Rectal smooth muscle tissue (tissue), 1 donor: ENCODE data around the gene CLDN7.

ENCODE experiments used
- H3K27ac ChIP-seq: one replicate; pipeline ENCODE4 v1.7.0; 2013; ENCODE audit warnings: low read depth, low read length, inconsistent platforms
- H3K27me3 ChIP-seq: one replicate; pipeline ENCODE4 v1.7.0; 2013; ENCODE audit warnings: low read length; ENCODE audit not compliant: control insufficient read depth, insufficient read depth
- H3K36me3 ChIP-seq: one replicate; pipeline ENCODE4 v1.7.0; 2013; ENCODE audit warnings: low read length; ENCODE audit not compliant: control insufficient read depth, insufficient read depth
- H3K4me1 ChIP-seq: one replicate; pipeline ENCODE4 v1.7.0; 2013; ENCODE audit warnings: low read length; ENCODE audit not compliant: control insufficient read depth, insufficient read depth
- H3K4me3 ChIP-seq: one replicate; pipeline ENCODE4 v1.7.0; 2013; ENCODE audit warnings: low read length
- H3K9ac ChIP-seq: one replicate; pipeline ENCODE4 v1.7.0; 2013; ENCODE audit warnings: low read length

CLDN7 gene

DNA sequence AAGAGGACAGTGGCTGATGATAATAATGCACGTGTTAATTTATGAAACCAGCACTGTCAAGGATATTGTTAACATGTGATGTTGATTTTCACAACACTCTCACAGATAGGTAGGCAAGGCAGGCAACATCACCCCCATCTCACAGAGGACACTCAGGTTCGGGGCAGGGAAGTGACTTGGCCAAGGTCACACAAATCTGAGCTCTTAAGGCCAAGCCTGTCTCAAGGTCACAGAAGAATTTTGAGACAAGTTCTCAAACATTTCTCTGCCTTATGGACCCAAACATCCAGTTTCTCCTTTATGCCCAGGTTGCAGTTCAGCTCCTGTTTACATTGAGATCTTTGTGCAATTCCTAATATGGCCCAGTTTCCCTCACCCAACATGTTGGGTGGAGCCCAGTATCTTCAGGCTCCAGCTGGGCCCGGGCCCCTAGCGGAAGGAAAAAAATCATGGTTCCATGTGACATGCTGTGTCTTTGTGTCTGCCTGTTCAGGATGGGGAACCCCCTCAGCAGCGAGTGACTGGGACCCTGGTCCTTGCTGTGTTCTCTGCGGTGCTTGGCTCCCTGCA is 20.6 kb upstream of the CLDN7 start:
- H3K36me3 ChIP-seq = peaks cover 8% of the 10 kb centered on the region
- H3K27ac ChIP-seq = peak overlapping the region; percentile 94
- peaks cover 15% of the 10 kb centered on the region for H3K4me1 ChIP-seq
- peak overlapping the region; percentile 46 for H3K9ac ChIP-seq
- peak overlapping the region; percentile 57 for H3K4me3 ChIP-seq
- H3K27me3 ChIP-seq = no peaks in the 10 kb centered on the region

GRCh38 chr17:7281953-7282751 is 19.9 kb upstream of the CLDN7 start:
- H3K27ac ChIP-seq = peak overlapping the region; percentile 94
- H3K27me3 ChIP-seq = no peaks in the 10 kb centered on the region
- H3K4me3 ChIP-seq = peak overlapping the region; percentile 57
- H3K4me1 ChIP-seq = peaks cover 15% of the 10 kb centered on the region
- H3K9ac ChIP-seq = peak overlapping the region; percentile 46
- H3K36me3 ChIP-seq = peaks cover 6% of the 10 kb centered on the region

DNA sequence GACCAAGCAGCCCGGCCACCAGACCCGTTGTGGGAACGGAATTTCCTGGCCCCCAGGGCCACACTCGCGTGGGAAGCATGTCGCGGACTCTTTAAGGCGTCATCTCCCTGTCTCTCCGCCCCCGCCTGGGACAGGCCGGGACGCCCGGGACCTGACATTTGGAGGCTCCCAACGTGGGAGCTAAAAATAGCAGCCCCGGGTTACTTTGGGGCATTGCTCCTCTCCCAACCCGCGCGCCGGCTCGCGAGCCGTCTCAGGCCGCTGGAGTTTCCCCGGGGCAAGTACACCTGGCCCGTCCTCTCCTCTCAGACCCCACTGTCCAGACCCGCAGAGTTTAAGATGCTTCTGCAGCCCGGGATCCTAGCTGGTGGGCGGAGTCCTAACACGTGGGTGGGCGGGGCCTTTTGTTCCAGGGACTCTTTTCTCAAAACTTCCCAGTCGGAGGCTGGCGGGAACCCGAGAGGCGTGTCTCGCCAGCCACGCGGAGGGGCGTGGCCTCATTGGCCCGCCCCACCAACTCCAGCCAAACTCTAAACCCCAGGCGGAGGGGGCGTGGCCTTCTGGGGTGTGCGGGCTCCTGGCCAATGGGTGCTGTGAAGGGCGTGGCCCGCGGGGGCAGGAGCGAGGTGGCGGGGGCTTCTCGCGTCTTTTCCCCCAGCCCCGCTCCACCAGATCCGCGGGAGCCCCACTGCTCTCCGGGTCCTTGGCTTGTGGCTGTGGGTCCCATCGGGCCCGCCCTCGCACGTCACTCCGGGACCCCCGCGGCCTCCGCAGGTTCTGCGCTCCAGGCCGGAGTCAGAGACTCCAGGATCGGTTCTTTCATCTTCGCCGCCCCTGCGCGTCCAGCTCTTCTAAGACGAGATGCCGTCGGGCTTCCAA is 19.0 kb upstream of the CLDN7 start, which contains the start of gene SLC2A4:
TSS of gene SLC2A4 (plus strand) at position 645 of the 879 bp plus-strand sequence. CDS start at position 862, 217 bp downstream.
- peaks cover 15% of the 10 kb centered on the region for H3K4me1 ChIP-seq
- peak within 1 kb of the TSS; percentile 69 for H3K4me3 ChIP-seq
- H3K9ac ChIP-seq = peak within 1 kb of the TSS; percentile 46
- peak within 1 kb of the TSS; percentile 94 for H3K27ac ChIP-seq
- H3K27me3 ChIP-seq = no peaks in the 10 kb centered on the region
- peaks cover 6% of the 10 kb centered on the region for H3K36me3 ChIP-seq

- Histone ChIP-seq H3K9ac (peak overlapping the region; percentile 6), H3K4me3 (peak overlapping the region; percentile 69), H3K36me3 (peaks cover 6% of the 10 kb centered on the region), H3K27me3 (no peaks in the 10 kb centered on the region), H3K4me1 (peaks cover 15% of the 10 kb centered on the region), H3K27ac (peak overlapping the region; percentile 81)
Measured at GRCh38 chr17:7280519-7281073, 18.3 kb upstream of the CLDN7 start.

GRCh38 chr17:7279448-7279847 is 17.2 kb upstream of the CLDN7 start:
- peaks cover 15% of the 10 kb centered on the region for H3K4me1 ChIP-seq
- H3K27me3 ChIP-seq = no peaks in the 10 kb centered on the region
- no peak overlapping the region for H3K27ac ChIP-seq
- no peak overlapping the region for H3K9ac ChIP-seq
- no peak overlapping the region for H3K4me3 ChIP-seq
- peaks cover 2% of the 10 kb centered on the region for H3K36me3 ChIP-seq

DNA sequence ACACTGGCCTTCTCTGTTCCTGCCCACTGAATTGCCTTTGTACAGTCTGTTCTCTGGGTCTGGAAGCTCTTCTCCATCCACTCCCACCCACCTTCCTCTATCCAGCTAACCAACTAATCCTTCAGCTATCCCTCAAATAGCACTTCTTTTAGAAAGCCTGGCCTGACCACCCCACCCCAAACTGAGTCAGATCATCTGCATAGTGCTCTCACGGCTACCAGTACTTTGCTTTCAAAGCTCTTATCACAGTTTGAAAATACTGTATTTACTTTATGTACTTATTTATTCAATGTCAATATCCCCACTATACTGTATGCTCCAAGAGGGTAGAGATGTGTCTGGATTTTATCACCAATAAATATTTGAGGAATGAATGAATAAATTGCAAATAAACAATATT is 4.5 kb upstream of the CLDN7 start:
- peaks cover 9% of the 10 kb centered on the region for H3K27me3 ChIP-seq
- H3K36me3 ChIP-seq = no peaks in the 10 kb centered on the region
- H3K4me1 ChIP-seq = no peaks in the 10 kb centered on the region
- H3K9ac ChIP-seq = no peak overlapping the region
- no peak overlapping the region for H3K27ac ChIP-seq
- H3K4me3 ChIP-seq = no peak overlapping the region

- no peak overlapping the region for H3K27ac ChIP-seq
- peaks cover 2% of the 10 kb centered on the region for H3K36me3 ChIP-seq
- H3K27me3 ChIP-seq = peaks cover 12% of the 10 kb centered on the region
- peak overlapping the region; percentile 55 for H3K4me3 ChIP-seq
- H3K4me1 ChIP-seq = no peaks in the 10 kb centered on the region
- H3K9ac ChIP-seq = no peak overlapping the region
Measured at GRCh38 chr17:7263801-7264078, 1.5 kb upstream of the CLDN7 start.

DNA sequence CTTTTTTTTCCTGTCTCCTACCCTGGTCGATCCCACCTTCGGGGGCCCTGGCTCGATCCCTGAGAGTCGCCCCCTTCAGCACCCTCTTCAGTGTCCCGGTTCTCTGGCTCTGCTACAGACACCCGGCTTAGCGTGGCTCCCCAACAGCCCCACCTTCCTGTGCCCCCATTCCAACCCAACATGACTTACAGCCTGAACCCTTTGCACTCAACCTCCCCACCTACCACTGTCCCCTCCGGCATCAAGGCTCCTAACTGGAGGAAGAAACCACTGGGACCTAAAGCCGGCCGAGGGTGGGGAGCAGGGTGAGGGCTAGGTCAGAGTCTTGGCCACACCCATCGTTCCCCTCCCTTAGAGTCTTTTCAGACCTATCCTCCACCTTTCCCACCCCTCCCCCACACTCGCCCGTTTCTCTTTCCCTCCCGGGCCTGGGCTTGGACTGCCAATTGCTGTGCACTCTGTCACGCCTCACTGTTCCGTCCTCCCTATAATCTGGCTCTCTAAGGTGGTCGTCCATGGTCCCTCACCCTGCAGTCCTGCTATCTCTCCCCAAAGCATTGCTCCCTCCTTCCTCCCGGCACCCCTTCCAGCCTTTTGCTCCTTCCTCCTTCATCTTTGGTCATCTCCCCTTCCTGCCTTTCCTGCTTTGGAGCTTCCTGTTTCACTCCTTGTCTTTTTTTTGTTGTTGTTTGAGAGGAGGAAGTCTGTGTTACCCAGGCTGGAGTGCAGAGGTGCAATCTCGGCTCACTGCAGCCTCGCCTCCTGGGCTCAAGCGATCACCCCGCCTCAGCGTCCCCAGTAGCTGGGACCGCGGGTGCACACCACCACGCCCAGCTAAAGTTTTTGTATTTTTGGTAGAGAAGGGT is 890 bp upstream of the CLDN7 start:
- peak overlapping the region; percentile 84 for H3K9ac ChIP-seq
- peaks cover 5% of the 10 kb centered on the region for H3K36me3 ChIP-seq
- no peaks in the 10 kb centered on the region for H3K4me1 ChIP-seq
- H3K27me3 ChIP-seq = peaks cover 12% of the 10 kb centered on the region
- no peak overlapping the region for H3K27ac ChIP-seq
- peak overlapping the region; percentile 55 for H3K4me3 ChIP-seq

GRCh38 chr17:7261379-7262191 is 693 bp downstream of the CLDN7 start:
- peak overlapping the region; percentile 73 for H3K9ac ChIP-seq
- H3K27me3 ChIP-seq = peaks cover 12% of the 10 kb centered on the region
- H3K36me3 ChIP-seq = peaks cover 14% of the 10 kb centered on the region
- H3K27ac ChIP-seq = no peak overlapping the region
- no peaks in the 10 kb centered on the region for H3K4me1 ChIP-seq
- peak overlapping the region; percentile 57 for H3K4me3 ChIP-seq

DNA sequence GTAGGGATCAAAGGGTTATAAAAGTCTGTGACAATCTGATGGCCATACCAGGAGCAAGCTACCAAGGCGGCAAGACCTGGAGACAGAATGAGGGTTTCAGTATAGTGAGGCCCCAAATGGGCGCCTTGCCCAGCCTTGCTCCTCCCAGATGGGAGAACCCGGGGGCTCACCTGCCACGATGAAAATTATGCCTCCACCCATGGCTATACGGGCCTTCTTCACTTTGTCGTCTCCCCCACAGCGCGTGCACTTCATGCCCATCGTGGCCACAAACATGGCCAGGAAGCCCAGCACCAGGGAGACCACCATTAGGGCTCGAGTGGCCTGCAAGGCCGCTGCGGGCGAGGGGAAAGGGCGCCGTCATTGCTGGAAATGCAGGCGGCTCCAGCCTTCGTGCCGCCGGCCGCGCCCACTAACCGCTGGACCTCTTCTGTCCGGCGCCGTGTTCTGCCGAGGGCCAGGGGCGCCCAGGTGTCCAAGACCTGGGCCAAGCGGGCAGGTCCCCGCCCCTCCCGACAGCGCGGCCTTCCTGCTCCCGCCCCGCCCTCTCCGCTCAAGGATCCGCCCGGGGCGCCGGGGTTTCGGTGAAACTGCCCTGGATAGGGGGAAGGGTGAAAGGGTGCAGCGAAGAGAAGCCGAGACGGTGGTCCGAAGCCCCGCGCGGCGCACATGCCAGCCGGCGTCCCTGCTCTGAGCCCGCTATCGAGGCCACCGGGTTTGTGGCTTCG is 1.5 kb downstream of the CLDN7 start:
- Histone ChIP-seq H3K9ac (peak overlapping the region; percentile 42), H3K27me3 (peaks cover 12% of the 10 kb centered on the region), H3K4me3 (peak overlapping the region; percentile 57), H3K4me1 (no peaks in the 10 kb centered on the region), H3K36me3 (peaks cover 18% of the 10 kb centered on the region), H3K27ac (no peak overlapping the region)
